Measurements from ENCODE around the gene CCDC177.

DNA sequence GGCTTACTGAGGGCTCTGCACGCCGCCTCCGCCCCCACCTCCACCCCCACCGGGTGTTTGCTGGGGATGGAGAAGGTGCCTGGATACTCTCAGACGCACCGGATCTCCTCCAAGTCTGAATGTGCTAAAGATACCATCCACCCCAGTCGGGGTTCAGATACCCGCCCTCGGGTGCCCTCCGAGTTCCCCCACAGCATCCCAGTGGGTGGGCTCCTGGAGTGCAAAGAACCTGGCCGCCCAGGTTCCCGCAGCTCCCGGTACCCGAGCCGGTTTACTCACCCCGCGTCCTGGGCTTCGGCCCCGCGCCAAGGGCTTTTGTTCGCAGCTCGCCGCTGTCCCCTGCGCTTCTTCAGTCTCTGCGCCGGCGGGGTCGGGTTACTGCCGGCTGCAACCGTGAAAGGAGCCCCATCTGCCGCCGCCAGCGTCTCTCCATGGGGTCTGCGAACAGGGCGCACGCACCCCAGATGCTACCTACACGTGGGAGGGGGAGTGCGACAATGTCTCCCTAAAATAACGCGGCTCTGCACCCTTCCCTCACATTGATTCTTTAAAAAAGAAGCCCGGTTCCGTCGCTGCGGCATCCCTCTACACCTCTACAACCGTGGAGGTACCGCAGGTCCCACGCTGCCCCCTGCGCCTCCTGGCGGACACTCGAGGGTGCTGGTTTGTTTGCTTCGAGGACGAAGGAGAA, at the start of gene CCDC177:
- TF ChIP-seq, protein P1, sequence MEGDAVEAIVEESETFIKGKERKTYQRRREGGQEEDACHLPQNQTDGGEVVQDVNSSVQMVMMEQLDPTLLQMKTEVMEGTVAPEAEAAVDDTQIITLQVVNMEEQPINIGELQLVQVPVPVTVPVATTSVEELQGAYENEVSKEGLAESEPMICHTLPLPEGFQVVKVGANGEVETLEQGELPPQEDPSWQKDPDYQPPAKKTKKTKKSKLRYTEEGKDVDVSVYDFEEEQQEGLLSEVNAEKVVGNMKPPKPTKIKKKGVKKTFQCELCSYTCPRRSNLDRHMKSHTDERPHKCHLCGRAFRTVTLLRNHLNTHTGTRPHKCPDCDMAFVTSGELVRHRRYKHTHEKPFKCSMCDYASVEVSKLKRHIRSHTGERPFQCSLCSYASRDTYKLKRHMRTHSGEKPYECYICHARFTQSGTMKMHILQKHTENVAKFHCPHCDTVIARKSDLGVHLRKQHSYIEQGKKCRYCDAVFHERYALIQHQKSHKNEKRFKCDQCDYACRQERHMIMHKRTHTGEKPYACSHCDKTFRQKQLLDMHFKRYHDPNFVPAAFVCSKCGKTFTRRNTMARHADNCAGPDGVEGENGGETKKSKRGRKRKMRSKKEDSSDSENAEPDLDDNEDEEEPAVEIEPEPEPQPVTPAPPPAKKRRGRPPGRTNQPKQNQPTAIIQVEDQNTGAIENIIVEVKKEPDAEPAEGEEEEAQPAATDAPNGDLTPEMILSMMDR (IDR thresholded peaks at IDR 0.05), result peak; percentile 71 to 86 (median 78)
- TF ChIP-seq POLR2AphosphoS5 (IDR thresholded peaks at IDR 0.05), result no peak

Data from breast epithelium (tissue), 3 donors.